HEK293 (cell line): Measurements from ENCODE around the gene ATPAF2.

Experiments used
- CTCF ChIA-PET: fragments of 350-600 bp; formaldehyde crosslinking; extraction: SDS; loops from one replicate; lab custom pipeline; 2021; ENCODE audit warnings: antibody characterized with exemption; lab: Yijun Ruan, JAX
- POLR2A ChIA-PET: fragments of 300-600 bp; formaldehyde crosslinking; extraction: SDS; loops from one replicate; lab custom pipeline; 2020; ENCODE audit warnings: antibody characterized with exemption, inconsistent platforms; lab: Yijun Ruan, JAX
- H3K27ac ChIP-seq: fragments of 200-500 bp; sonication (Bioruptor generic); 2 replicates; pipeline ENCODE4 v1.5.1; 2014; ENCODE audit warnings: low read depth, low read length, control low read depth, inconsistent platforms; ENCODE audit errors: extremely low read depth
- H3K36me3 ChIP-seq, 2 experiments: fragments of 200-500 bp in 1 of 2; sonication (Bioruptor generic) in 1 of 2; 1 replicate in 1 of 2; 2 replicates in 1 of 2; pipeline ENCODE4 v1.5.1; 2014 to 2017; ENCODE audit warnings: inconsistent platforms in 2 of 2, low read length in 2 of 2; ENCODE audit not compliant: control insufficient read depth in 2 of 2, insufficient read depth in 1 of 2
- H3K4me1 ChIP-seq: fragments of 200-500 bp; sonication (Bioruptor generic); 2 replicates; pipeline ENCODE4 v1.5.1; 2014; ENCODE audit warnings: mild to moderate bottlenecking, low read length, inconsistent platforms; ENCODE audit not compliant: control insufficient read depth, insufficient read depth
- H3K4me3 ChIP-seq: 2 replicates; pipeline ENCODE4 v1.5.1; 2011; ENCODE audit warnings: low read depth, mild to moderate bottlenecking, control low read depth, low read length, moderate library complexity
- H3K9me3 ChIP-seq: fragments of 200-500 bp; sonication (Bioruptor generic); 2 replicates; pipeline ENCODE4 v1.5.1; 2014; ENCODE audit warnings: low read depth, low read length, inconsistent platforms; ENCODE audit not compliant: control insufficient read depth, insufficient read depth
- MZF1 ChIP-seq: fragments of 450-650 bp; formaldehyde crosslinking; IDR thresholded peaks from 2 replicates; pipeline ENCODE4 v1.5.1; 2017; ENCODE audit warnings: missing biosample characterization, missing genetic modification characterization, borderline replicate concordance
- OVOL3 ChIP-seq: fragments of 450-650 bp; formaldehyde crosslinking; IDR thresholded peaks from 2 replicates; pipeline ENCODE4 v1.5.1; 2016; ENCODE audit warnings: missing biosample characterization, missing genetic modification characterization
- PRDM1 ChIP-seq: fragments of 450-650 bp; formaldehyde crosslinking; IDR thresholded peaks from 2 replicates; pipeline ENCODE4; 2016; ENCODE audit warnings: missing biosample characterization, missing genetic modification characterization
- SALL2 ChIP-seq: fragments of 450-650 bp; formaldehyde crosslinking; IDR thresholded peaks from 2 replicates; pipeline ENCODE4 v1.5.0; 2017; ENCODE audit warnings: missing biosample characterization, mild to moderate bottlenecking, missing genetic modification characterization, borderline replicate concordance
- ZBTB7A ChIP-seq: fragments of 450-650 bp; formaldehyde crosslinking; IDR thresholded peaks from 2 replicates; pipeline ENCODE4 v1.5.1; 2016; ENCODE audit warnings: low read depth, missing biosample characterization, missing genetic modification characterization
- ZNF155 ChIP-seq: fragments of 450-650 bp; formaldehyde crosslinking; IDR thresholded peaks from 2 replicates; pipeline ENCODE4 v1.5.1; 2016; ENCODE audit warnings: missing biosample characterization, missing genetic modification characterization
- ZNF157 ChIP-seq: fragments of 450-650 bp; formaldehyde crosslinking; IDR thresholded peaks from 2 replicates; pipeline ENCODE4 v1.5.1; 2016; ENCODE audit warnings: missing biosample characterization, missing genetic modification characterization
- ZNF174 ChIP-seq: fragments of 450-650 bp; formaldehyde crosslinking; IDR thresholded peaks from 2 replicates; pipeline ENCODE4 v1.5.0; 2017; ENCODE audit warnings: missing biosample characterization, mild to moderate bottlenecking, missing genetic modification characterization
- ZNF2 ChIP-seq: fragments of 450-650 bp; formaldehyde crosslinking; IDR thresholded peaks from 2 replicates; pipeline ENCODE4 v1.5.1; 2016; ENCODE audit warnings: missing biosample characterization, missing genetic modification characterization
- ZNF211 ChIP-seq: fragments of 450-650 bp; formaldehyde crosslinking; IDR thresholded peaks from 2 replicates; pipeline ENCODE4 v1.5.1; 2016; ENCODE audit warnings: low read depth, missing biosample characterization, missing genetic modification characterization
- ZNF221 ChIP-seq: fragments of 450-650 bp; formaldehyde crosslinking; IDR thresholded peaks from 2 replicates; pipeline ENCODE4 v1.5.1; 2017; ENCODE audit warnings: missing biosample characterization, missing genetic modification characterization, borderline replicate concordance
- ZNF223 ChIP-seq: fragments of 450-650 bp; formaldehyde crosslinking; IDR thresholded peaks from 2 replicates; pipeline ENCODE4 v1.5.1; 2016; ENCODE audit warnings: missing biosample characterization, missing genetic modification characterization
- ZNF335 ChIP-seq: fragments of 450-650 bp; formaldehyde crosslinking; conservative IDR thresholded peaks from 2 replicates; pipeline ENCODE4 v1.5.1; 2016; ENCODE audit warnings: missing biosample characterization, missing genetic modification characterization
- ZNF341 ChIP-seq: fragments of 450-650 bp; formaldehyde crosslinking; IDR thresholded peaks from 2 replicates; pipeline ENCODE4; 2016; ENCODE audit warnings: low read depth, missing biosample characterization, missing genetic modification characterization
- ZNF391 ChIP-seq: fragments of 450-650 bp; formaldehyde crosslinking; IDR thresholded peaks from 2 replicates; pipeline ENCODE4 v1.5.1; 2016; ENCODE audit warnings: low read depth, missing biosample characterization, missing genetic modification characterization, borderline replicate concordance
- ZNF394 ChIP-seq: fragments of 450-650 bp; formaldehyde crosslinking; IDR thresholded peaks from 2 replicates; pipeline ENCODE4 v1.5.1; 2016; ENCODE audit warnings: missing biosample characterization, missing genetic modification characterization, mild to moderate bottlenecking, moderate library complexity, borderline replicate concordance
- ZNF48 ChIP-seq: fragments of 450-650 bp; formaldehyde crosslinking; IDR thresholded peaks from 2 replicates; pipeline ENCODE4 v1.5.1; 2016; ENCODE audit warnings: missing biosample characterization, missing genetic modification characterization
- ZNF571 ChIP-seq: fragments of 450-650 bp; formaldehyde crosslinking; IDR thresholded peaks from 2 replicates; pipeline ENCODE4 v1.5.0; 2017; ENCODE audit warnings: missing biosample characterization, missing genetic modification characterization
- ZNF837 ChIP-seq: fragments of 450-650 bp; formaldehyde crosslinking; IDR thresholded peaks from 2 replicates; pipeline ENCODE4 v1.5.1; 2016; ENCODE audit warnings: missing biosample characterization, missing genetic modification characterization
- ZSCAN16 ChIP-seq: fragments of 450-650 bp; formaldehyde crosslinking; IDR thresholded peaks from 2 replicates; pipeline ENCODE4 v1.5.1; 2016; ENCODE audit warnings: missing biosample characterization, missing genetic modification characterization
- TF ChIP-seq, protein P1 (sequence below): fragments of 450-650 bp; formaldehyde crosslinking; IDR thresholded peaks from 2 replicates; pipeline ENCODE4 v1.5.1; 2016; ENCODE audit warnings: missing biosample characterization, missing genetic modification characterization
- TF ChIP-seq, protein P2 (sequence below): fragments of 450-650 bp; formaldehyde crosslinking; IDR thresholded peaks from 2 replicates; pipeline ENCODE4 v1.5.1; 2016; ENCODE audit warnings: missing biosample characterization, missing genetic modification characterization
- TF ChIP-seq, protein P3 (sequence below): fragments of 450-650 bp; formaldehyde crosslinking; conservative IDR thresholded peaks from 2 replicates; pipeline ENCODE4 v1.5.1; 2016; ENCODE audit warnings: low read depth, missing biosample characterization, missing genetic modification characterization

ATPAF2 gene

DNA sequence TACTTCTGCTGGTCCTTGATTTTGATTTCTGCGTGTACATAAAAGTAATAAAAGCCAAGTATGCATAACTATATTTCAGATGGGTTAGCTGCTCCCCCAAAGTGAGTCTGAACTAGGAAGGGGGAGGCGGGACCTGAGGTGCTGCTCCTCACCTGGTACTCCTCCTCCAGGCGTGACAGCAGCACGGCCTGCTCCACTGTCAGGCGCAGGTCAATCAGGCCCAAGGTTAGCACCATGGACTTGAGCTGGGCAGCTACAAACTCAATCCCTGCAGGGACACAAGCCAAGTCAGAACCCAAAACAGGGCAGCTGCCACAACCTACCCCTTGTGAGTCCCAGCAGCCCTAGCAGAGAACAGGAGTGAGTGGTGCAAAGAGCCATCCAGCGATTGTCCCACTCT lies 18.0 kb downstream of the ATPAF2 start (continued):
- no peak for TF ChIP-seq ZNF174 (tag by site-specific recombination)
- no peak for TF ChIP-seq ZNF391 (tag by site-specific recombination)
- no peak for TF ChIP-seq ZNF394 (tag by site-specific recombination)
- TF ChIP-seq, protein P1, sequence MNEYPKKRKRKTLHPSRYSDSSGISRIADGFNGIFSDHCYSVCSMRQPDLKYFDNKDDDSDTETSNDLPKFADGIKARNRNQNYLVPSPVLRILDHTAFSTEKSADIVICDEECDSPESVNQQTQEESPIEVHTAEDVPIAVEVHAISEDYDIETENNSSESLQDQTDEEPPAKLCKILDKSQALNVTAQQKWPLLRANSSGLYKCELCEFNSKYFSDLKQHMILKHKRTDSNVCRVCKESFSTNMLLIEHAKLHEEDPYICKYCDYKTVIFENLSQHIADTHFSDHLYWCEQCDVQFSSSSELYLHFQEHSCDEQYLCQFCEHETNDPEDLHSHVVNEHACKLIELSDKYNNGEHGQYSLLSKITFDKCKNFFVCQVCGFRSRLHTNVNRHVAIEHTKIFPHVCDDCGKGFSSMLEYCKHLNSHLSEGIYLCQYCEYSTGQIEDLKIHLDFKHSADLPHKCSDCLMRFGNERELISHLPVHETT (tag by site-specific recombination): no peak

DNA sequence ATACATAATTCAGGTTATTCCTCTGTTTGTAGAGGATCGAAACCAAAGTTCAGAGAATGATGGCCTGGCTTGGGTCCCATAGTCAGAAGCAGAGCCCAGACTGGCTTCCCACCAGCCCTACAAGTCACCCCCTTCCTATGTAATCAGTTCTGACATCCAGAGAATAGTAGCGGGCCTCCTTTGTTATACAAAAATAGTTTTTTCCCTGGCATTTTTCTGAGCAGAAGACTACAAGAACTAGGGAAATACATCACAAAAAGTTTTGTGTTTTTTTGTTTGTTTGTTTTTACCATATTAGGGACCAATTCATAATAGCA lies 19.2 kb downstream of the ATPAF2 start:
- CTCF ChIA-PET: interaction anchor here (0.5 to 1.1 kb wide), 3 partner anchors 13 to 203 kb away, joined by 3 to 4 read pairs (median 4); no protein-coding TSS in a partner anchor
- Histone ChIP-seq H3K4me3 (no peak overlapping the region), H3K27ac (no peak overlapping the region), H3K36me3 (peaks cover 0 to 39% of the 10 kb centered on the region in 2 experiments; a peak in 2 of 3 replicates), H3K9me3 (no peaks in the 10 kb centered on the region), H3K4me1 (no peaks in the 10 kb centered on the region)
- POLR2A ChIA-PET: no interaction called here
- no peak for TF ChIP-seq ZNF155 (tag by site-specific recombination)
- TF ChIP-seq SALL2 (tag by site-specific recombination): no peak
- no peak for TF ChIP-seq ZSCAN16 (tag by site-specific recombination)
- TF ChIP-seq ZNF48 (tag by site-specific recombination): no peak
- no peak for TF ChIP-seq ZNF157 (tag by site-specific recombination)
- TF ChIP-seq ZNF341: no peak
- TF ChIP-seq PRDM1: no peak
- TF ChIP-seq ZNF335 (tag by site-specific recombination): no peak
- no peak for TF ChIP-seq ZNF211
- TF ChIP-seq, protein P2, sequence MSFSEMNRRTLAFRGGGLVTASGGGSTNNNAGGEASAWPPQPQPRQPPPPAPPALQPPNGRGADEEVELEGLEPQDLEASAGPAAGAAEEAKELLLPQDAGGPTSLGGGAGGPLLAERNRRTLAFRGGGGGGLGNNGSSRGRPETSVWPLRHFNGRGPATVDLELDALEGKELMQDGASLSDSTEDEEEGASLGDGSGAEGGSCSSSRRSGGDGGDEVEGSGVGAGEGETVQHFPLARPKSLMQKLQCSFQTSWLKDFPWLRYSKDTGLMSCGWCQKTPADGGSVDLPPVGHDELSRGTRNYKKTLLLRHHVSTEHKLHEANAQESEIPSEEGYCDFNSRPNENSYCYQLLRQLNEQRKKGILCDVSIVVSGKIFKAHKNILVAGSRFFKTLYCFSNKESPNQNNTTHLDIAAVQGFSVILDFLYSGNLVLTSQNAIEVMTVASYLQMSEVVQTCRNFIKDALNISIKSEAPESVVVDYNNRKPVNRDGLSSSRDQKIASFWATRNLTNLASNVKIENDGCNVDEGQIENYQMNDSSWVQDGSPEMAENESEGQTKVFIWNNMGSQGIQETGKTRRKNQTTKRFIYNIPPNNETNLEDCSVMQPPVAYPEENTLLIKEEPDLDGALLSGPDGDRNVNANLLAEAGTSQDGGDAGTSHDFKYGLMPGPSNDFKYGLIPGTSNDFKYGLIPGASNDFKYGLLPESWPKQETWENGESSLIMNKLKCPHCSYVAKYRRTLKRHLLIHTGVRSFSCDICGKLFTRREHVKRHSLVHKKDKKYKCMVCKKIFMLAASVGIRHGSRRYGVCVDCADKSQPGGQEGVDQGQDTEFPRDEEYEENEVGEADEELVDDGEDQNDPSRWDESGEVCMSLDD (tag by site-specific recombination): no peak
- no peak for TF ChIP-seq ZNF837 (tag by site-specific recombination)
- no peak for TF ChIP-seq ZNF223 (tag by site-specific recombination)
- TF ChIP-seq ZNF571: no peak
- no peak for TF ChIP-seq ZNF2 (tag by site-specific recombination)
- TF ChIP-seq, protein P3, sequence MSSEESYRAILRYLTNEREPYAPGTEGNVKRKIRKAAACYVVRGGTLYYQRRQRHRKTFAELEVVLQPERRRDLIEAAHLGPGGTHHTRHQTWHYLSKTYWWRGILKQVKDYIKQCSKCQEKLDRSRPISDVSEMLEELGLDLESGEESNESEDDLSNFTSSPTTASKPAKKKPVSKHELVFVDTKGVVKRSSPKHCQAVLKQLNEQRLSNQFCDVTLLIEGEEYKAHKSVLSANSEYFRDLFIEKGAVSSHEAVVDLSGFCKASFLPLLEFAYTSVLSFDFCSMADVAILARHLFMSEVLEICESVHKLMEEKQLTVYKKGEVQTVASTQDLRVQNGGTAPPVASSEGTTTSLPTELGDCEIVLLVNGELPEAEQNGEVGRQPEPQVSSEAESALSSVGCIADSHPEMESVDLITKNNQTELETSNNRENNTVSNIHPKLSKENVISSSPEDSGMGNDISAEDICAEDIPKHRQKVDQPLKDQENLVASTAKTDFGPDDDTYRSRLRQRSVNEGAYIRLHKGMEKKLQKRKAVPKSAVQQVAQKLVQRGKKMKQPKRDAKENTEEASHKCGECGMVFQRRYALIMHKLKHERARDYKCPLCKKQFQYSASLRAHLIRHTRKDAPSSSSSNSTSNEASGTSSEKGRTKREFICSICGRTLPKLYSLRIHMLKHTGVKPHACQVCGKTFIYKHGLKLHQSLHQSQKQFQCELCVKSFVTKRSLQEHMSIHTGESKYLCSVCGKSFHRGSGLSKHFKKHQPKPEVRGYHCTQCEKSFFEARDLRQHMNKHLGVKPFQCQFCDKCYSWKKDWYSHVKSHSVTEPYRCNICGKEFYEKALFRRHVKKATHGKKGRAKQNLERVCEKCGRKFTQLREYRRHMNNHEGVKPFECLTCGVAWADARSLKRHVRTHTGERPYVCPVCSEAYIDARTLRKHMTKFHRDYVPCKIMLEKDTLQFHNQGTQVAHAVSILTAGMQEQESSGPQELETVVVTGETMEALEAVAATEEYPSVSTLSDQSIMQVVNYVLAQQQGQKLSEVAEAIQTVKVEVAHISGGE (tag by site-specific recombination): no peak
- no peak for TF ChIP-seq MZF1 (tag by site-specific recombination)
- no peak for TF ChIP-seq ZBTB7A (tag by site-specific recombination)
- no peak for TF ChIP-seq ZNF221
- no peak for TF ChIP-seq OVOL3
